HG02763 (cell line): ENCODE measurements around the gene NIT2.
"Not testable (repeated sequence)": the region's sequence is repeated elsewhere in the genome, so short reads cannot be mapped to it uniquely, and the experiment has no call there.

Experiments used
- ATAC-seq: cut with Tn5 transposase; IDR thresholded peaks from one replicate; pipeline ENCODE4 v1.9.1; 2021; ENCODE audit warnings: mild to moderate bottlenecking, moderate library complexity; ENCODE audit not compliant: unreplicated experiment

NIT2 gene

DNA sequence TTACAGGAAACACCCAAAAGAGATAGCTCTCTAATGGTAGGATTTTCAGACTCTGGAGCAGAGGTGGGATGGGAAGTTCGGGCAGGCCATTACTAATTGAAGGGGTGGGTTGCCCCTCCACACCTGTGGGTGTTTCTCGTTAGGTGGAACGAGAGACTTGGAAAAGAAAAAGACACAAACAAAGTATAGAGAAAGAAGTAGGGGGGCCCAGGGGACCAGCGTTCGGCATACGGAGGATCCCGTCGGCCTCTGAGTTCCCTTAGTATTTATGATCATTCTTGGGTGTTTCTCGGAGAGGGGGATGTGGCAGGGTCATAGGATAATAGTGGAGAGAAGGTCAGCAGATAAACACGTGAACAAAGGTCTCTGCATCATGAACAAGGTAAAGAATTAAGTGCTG lies 1.7 kb downstream of the NIT2 start:
- not testable (repeated sequence) for ATAC-seq

DNA sequence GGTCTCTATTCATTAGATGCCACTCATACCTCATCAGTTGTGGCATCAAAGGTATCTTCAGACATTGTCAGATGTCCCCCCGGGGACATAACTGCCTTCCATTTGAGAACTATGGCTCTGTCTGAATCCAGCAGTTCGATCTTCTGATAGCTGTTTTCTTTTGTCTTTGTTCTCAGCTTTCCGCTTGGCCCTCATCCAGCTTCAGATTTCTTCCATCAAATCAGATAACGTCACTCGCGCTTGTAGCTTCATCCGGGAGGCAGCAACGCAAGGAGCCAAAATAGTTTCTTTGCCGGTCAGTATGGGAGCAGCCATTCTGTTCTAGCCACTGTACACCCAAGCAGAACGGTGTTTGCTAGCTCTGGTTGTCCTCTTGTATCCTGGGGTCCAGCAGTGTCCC lies 4.4 kb downstream of the NIT2 start:
- ATAC-seq, result no peak

DNA sequence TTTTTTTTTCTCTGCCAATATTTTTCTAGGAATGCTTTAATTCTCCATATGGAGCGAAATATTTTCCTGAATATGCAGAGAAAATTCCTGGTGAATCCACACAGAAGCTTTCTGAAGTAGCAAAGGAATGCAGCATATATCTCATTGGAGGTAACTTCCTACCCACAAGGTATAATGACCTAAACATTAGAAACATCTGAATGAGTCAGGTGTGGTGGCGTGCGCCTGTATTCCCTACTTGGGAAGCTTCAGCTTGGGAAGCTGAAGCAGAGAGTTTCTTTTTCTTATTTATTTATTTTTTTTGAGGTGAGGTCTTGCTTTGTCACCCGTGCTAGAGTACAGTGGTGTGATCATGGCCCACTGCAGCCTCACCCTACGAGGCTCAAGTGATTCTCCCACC lies 5.2 kb downstream of the NIT2 start:
- ATAC-seq, result no peak

GRCh38 chr3:100340527-100340926 lies 6.0 kb downstream of the NIT2 start:
- no peak for ATAC-seq

GRCh38 chr3:100348727-100349126 lies 14.2 kb downstream of the NIT2 start:
- ATAC-seq, result no peak

DNA sequence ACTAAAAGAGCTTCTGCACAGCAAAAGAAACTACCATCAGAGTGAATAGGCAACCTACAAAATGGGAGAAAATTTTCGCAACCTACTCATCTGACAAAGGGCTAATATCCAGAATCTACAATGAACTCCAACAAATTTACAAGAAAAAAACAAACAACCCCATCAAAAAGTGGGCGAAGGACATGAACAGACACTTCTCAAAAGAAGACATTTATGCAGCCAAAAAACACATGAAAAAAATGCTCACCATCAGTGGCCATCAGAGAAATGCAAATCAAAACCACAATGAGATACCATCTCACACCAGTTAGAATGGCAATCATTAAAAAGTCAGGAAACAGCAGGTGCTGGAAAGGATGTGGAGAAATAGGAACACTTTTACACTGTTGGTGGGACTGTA lies 17.2 kb downstream of the NIT2 start:
- ATAC-seq, result not testable (repeated sequence)

DNA sequence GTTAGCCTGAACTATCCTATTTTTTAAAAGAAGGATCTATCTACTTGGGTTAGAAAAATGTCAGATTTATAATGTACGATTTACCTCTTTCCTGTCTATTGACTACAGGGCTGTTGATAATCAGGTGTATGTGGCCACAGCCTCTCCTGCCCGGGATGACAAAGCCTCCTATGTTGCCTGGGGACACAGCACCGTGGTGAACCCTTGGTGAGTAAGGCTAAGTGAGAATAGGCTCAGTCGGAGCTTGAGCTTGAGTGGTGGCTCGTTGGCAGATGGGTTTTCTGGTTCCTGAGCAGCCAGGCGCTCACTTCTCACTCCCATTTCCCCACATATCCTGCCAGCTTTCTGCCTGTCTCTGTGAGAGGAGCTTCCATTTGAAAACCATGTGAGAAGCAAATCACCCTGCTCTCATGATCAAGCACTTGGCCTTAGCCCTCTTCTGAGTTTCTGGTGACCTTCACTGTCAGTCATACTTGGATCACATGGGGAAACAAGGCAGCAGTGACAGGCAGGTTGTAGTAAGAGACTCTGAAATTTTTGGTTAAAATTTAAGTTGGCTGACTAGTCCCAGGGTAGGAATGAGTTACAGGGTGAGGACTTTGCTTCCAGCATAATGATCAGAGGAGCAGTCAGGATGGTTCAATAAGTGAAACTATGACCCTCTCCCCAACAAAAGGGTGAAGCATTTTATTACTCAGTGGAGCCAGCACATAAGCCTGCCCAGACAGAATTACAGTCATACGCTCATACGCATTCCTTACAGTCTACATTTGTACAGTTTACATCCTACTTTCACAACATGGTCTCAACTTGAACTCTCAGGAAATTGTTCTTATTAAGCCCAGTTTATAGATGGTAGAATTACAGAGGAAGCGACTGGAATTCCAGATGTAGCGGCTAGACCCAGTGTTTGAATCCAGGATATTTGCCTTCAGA lies 18.0 kb downstream of the NIT2 start:
- ATAC-seq, result no peak

GRCh38 chr3:100354850-100355249 lies 20.3 kb downstream of the NIT2 start:
- no peak for ATAC-seq

GRCh38 chr3:100358413-100358812 lies 23.9 kb downstream of the NIT2 start:
- ATAC-seq, result no peak

GRCh38 chr3:100359035-100359434 lies 24.5 kb downstream of the NIT2 start:
- ATAC-seq, result no peak

- ATAC-seq, result no peak
Measured at GRCh38 chr3:100360757-100361496, 26.4 kb downstream of the NIT2 start.

GRCh38 chr3:100361897-100362296 lies 27.3 kb downstream of the NIT2 start:
- ATAC-seq, result no peak

- no peak for ATAC-seq
Measured at GRCh38 chr3:100364421-100364820, 29.9 kb downstream of the NIT2 start.

DNA sequence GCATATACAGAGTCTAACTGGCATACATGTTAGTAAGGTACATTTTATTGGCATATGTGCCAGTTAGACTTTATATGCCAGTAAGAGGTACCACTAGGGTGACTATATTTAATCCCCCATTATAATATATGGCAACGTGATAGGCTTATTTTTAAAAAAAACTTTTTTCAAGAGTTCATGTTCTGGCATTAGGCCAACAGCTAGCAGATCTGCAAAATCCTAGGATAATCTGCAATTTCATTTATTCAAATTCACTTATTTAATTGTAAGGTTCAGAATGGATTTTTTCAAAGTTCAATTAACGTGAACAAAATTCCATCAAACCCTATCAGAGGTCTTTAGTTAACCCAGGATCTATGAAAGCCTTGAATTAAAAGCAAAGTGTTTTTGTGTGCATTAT lies 31.9 kb downstream of the NIT2 start:
- no peak for ATAC-seq

DNA sequence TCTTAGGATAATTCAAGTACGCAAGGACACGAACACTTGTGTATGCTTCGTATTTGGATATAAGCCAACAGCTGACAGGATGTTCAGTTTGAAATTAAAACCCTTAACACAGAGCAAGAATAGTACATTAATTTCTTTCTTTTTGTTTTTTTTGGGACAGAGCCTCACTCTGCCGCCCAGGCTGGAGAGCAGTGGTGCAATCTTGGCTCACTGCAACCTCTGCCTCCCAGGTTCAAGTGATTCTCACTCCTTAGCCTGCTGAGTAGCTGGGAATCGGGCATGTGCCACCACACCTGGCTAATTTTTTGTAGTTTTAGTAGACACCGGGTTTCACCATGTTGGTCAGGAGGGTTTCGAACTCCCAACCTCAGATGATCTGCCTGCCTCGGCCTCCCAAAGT lies 33.9 kb downstream of the NIT2 start:
- ATAC-seq, result no peak

GRCh38 chr3:100370756-100371155 lies 36.2 kb downstream of the NIT2 start:
- no peak for ATAC-seq

DNA sequence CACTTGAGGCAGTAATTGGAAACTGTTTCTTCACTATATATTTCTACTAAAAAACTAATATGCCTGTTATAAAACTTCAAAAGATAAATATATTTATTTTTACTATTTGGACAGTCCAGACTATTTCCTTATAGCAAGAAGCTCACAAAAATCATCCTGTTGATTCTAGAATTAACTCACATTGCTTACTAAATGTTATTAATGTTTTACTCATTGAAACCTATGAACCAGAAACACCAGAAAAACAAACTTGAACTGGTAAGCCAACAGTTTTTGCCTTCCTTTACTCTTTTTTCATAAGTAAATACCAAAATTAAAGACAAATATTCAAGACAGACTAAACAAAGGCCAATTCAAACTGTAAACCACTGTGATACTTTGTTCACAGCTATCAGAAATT lies 40.0 kb downstream of the NIT2 start:
- ATAC-seq, result no peak

- no peak for ATAC-seq
Measured at GRCh38 chr3:100376301-100376700, 41.7 kb downstream of the NIT2 start.

GRCh38 chr3:100384733-100385525 lies 50.4 kb downstream of the NIT2 start:
- no peak for ATAC-seq

DNA sequence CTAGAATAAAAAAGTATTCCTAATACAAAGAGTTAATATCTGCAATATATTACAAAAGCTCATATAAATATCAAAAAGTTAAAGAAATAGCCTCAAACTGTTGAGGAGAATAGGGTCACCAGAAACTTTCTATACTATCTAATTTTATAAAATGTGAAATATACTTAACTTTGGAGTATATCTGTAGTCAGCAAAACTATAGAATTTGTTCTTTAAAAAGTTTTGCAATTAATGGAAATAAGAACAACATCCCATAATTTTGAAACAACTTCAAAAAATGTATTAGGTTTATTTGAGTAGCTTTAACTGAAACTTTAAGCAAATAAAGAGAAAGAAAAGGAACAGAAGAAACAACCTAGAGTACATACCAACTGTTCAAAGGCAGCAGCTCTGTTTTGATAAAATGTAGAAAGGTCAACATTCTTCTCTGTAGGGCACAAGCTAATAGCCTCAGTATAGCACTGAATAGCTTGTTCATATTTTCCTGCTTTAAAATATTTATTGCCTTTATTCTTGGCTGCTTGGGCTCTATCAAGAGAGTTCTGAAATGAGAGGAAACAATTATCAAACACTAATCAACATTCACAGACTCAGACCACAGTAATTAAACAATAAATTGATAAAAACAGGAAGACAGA lies 52.0 kb downstream of the NIT2 start:
- no peak for ATAC-seq

DNA sequence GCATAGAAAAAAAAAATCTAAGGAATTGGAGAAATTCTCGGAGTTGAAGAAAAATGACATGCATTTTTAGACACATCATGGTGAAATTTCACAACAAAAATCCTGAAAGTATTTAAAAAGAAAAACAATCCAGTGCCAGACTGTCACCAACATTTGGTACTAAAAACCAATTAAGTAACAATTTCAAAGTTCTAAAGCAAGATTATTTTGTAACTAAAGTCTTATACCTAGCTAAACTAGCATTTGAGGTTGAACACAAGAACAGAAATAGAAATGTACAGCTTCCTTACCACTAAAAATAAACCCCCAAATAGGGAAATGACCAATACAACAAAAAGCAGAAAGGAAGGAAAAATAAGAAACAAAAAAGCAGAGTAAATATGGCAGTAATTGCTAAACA lies 54.5 kb downstream of the NIT2 start:
- ATAC-seq, result no peak
